Stimulated activated naive CD8-positive, alpha-beta T cell treated with anti-CD3 and anti-CD28 coated beads, Interleukin-15, Interleukin-2, amounts not matched to agents 100 U/mL and 50 U/mL, for 24 hours (primary cell): Measurements from ENCODE around the gene RPE.

Experiments
- ATAC-seq: fragments of 150-1000 bp; cut with Tn5 transposase; one replicate; pipeline ENCODE4 v1.10.0; 2021
- DNase-seq: peaks from one replicate; pipeline ENCODE4 v3.0.0; 2021

RPE gene

DNA sequence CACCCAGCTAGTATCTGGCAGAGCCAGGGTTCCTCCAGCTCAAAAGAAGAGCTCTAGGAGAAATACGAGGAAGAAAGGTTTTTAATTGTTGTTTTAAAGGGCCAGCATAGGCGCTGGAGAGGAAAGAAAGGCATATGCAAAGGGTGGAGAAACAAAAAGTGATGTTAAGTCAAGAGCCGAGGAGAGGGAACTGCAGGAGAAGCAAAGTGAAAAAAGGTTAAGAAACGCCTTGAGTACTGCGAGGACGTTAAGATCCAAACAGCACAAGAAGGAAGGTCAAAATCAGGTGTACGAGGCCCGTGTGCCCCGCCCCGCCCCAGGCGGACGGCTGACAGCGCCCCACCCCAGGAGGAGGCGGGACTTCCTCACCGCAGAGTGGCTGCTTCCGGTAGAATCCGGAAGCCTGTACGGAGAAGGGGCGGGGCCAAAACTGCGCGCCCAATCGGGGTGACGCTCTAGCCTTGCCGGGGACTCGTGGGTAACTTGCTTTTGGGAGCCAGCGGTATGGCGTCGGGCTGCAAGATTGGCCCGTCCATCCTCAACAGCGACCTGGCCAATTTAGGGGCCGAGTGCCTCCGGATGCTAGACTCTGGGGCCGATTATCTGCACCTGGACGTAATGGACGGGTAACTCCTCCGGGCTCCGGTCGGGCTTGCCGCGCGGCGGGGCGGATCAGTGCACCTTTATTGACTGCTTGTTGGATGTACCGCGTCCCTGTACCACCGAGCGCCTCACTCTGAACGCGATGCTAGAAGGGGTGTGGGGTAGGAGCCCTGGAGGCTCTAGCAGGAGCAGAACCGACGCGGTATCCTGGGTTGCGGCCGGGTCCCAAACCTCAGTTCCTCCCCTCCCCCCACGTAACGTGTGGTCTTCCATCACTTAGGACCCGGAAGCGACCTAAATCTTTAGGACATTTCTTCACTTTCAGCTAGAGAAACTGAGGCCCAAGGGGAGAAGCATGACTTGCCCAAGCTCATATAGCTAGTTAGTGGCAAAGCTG is at the start of gene RPE:
RPE (plus strand) TSS at position 481 of the 1,000 bp plus-strand sequence; CDS start at position 505, 24 bp downstream.
- ATAC-seq (peak; percentile 99), DNase-seq (peak; percentile 99)

DNA sequence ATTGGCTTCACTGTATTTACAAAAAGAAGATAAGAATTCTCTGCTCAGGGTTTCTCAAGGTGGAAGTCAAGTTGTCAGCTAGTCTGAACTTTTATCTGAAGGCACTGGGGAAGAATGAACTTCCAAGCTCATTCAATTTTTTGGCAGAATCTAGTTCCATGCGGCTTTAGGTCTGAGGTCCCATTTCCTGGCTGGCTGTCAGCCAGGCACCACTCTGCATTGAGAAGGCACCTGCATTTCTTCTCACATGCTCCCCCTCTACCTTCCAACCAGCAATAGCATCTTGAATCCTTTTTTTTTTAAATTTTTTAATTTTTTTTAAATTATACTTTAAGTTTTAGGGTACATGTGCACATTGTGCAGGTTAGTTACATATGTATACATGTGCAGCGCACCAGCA is 46.2 kb upstream of the RPE start:
- ATAC-seq, result no peak
- no peak for DNase-seq

DNA sequence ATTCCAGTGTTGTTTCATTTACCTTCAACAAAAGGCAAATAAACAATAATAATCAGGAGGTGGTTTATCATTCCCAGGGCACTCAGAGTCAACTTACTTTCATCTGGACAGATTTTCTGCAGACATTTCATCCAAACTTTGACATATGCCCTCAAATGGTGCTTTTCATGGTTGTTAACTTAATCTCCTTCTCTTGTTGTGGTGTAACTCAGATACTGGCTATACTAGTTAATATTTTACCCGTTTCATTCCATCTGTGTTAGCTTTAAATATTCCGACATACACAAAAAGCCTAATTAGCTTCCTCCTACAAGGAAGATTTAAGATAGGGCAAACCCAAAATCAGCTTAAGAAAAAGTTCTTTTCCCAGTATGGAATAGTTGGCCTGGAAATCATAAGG is 44.4 kb upstream of the RPE start:
- ATAC-seq, result no peak
- no peak for DNase-seq

DNA sequence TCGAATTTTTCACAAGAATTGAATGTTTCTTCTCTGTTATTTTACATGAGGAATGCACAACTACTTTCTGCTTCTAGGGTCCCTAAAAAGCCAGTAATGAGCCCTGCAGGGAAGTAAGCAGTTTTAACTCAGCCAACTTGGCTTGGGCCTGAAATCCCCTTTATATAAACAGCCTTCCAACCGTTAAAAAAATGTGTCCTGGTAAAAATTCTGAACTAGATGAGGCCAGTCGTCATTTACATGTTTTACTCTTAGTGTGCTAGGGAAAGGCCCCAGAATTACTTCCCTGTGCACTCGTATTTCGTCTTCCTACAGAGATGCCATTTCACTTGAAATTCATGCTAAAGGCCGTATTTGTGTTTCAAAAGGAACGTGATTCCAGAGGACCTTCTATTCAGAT is 42.4 kb upstream of the RPE start:
- no peak for DNase-seq
- no peak for ATAC-seq

DNA sequence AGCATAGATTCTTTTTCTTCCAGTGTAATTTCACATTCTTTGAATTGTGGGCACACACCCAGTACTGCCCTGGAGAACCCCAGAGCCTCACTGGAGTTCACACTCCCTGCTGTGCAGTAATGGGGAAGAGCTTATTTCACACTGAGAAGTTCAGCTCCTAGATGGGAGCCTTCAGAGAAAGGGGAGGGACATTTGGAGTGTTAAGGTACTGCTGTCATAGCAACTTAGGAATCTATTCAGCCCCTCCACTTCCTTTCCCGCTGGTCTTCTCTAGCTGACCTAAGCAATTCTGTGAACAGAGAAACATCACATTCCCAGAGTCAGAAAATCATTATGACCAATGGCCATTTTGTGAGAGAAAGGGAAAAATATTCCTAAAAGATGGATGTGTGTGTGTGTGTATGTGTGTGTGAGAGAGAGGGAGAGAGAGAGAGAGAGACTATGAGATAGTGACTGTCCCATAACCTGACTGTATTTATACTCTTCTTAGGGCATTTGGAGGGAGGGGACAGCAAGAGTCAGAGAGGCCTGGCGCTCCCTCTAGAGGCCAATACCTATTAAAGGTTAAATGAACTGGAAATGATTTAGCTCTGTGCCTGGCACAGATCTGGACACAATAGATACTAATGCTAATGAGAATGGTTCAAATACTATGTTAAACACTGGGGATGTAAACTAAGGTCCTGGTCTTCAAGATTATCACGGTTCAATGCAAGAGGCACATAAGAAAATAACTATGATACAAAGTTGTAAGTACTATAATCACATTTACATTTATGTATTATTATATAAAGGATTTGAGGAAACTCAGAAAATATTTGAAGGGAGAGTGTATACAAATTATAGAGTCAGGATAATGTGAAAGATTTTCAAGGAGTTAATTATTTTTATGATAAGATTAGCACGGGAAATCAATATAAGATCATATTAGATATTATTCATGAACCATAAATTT is 41.5 kb upstream of the RPE start:
- peak; percentile 69 for ATAC-seq
- DNase-seq, result peak; percentile 43

DNA sequence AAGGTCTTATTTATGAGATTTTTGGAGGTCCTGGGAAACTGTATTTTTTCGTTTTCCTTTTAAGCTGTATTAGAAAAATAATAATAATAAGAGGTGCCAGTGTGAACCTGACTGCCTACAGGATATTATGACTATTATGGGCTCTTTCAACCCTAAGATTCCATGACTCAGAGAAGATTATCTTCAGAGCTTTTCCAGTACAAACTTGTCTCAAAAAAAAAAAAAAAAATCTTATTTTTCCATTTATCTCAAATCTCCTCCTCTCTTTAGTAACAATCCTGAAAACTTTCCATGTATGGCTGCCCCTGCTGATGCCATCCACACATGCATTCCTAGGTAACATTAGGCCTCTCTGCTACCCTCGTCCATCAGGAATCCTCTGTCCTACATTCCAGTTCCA is 36.7 kb upstream of the RPE start:
- DNase-seq (no peak), ATAC-seq (no peak)

DNA sequence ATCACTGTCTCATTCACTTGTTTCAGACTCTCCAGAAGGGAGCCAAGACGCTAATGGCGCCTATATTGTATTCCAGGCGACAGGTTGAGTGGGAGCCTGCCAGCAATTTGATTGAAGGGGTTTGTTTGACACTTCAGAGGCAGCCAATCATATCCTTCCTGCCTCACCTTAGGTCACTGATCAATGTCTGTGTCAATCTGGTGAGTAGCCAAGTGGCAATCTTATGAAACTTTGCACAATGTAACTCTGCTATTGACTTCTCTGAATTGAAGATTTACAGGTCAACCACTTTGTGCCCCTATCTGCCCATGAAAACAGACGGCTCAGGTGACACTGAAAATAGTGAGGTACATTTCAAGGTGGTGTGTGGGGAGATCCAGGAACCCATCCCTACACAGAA is 32.7 kb upstream of the RPE start:
- ATAC-seq, result no peak
- no peak for DNase-seq

DNA sequence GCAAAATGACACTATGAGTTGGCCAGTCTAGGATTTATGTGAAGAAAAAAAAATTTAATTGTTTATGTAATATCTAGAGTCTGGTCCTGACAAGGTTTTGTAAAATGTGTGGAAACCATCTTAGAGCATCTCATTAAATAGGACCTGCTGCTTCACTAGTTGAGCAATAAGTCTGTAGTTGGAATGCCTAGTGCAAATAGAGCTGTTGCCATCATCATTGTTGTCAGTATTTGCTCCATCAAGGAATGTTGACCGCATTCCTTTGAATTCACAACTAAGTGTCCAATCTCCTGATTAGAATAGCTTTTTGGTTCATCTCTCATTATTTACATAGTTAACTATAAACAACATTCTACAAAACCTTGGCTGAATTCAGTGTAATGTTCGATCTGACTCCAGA is 32.2 kb upstream of the RPE start:
- no peak for ATAC-seq
- DNase-seq, result no peak

DNA sequence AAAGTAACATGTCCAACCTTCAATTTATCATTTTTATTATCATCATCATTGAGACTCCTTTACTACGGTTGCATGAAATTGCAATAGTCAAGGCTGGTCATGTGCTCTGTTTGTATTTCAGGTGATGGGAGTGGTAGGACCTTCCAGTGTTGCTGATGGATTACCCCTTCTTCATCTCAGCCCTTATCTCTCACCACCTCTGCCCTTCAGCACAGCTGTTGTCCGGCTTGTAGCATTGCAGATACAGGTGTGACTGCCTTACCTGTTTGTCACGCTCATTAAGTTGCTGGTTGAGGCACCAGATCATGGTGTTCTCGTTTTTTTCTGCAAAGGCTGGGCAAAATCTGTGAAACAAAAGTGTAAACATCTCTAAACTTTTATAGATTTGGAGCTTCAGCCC is 31.7 kb upstream of the RPE start:
- ATAC-seq, result no peak
- DNase-seq, result no peak

DNA sequence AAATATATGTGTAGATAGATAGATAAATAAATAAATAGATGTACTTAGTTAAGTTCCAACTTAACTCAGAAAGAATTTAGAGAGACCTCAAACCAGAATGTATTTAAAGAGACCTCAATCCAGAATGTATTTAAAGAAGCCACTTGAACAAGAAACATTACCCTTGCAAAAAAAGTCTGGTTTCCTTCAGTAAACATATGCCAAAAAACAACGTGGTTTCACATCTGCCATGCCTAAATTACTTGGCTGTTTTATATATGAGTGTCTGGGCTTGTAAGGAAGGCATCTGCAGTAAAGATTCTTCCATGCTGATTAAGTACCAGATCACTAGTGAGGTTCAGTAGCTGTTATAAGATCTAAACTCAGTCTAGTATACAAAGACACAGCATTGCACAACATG is 29.1 kb upstream of the RPE start:
- DNase-seq (no peak), ATAC-seq (no peak)

DNA sequence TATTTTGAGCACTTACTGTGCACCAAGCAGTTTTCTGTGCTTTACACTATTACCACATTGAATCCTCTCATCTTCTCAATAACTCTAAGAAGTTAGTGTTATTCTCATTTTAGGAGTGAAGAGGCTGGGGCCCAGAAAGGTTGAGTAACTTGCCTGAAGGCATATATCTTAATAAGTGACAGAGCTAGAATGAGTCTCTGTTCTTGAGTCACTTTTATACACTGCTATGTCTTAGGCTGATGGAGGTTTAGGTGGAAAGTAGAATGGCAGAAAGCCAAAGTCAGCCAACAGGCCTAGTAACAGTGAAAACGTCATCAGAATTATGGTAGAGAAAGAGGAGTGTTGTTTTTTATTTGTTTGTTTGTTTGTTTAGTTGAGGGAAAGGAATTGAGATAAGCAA is 27.9 kb upstream of the RPE start:
- DNase-seq (no peak), ATAC-seq (no peak)

DNA sequence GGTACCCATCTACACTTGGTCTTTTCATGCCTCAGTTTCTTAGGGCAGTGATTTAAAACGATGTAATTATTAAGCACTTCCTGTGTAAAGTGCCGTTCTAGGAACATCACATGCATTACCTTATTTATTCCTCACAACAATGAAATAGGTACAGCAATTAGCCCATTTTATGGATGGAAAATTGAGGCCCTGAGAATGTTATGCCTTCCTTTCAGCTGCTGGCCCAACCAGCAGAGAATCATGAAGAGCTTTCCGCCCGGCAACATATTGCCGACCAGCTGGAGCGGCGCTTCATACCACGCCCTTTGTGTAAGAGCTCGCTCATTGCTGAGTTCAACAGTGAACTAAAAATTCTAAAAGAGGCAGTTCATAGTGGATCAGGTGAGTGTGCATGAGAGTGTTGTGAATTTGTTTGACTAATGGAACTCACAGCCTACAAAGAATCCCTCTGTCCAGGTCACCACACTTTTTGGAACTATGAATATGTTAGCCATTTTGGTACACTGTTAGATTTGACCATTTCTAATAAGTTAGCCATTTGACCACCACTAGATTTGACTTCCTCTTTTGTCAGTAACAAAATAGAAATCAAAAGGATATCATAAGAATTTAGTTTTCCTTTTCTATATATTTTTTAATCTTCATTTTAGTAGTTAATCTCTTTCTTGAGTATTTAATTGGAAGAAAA is 25.6 kb upstream of the RPE start:
- no peak for ATAC-seq
- DNase-seq, result no peak

DNA sequence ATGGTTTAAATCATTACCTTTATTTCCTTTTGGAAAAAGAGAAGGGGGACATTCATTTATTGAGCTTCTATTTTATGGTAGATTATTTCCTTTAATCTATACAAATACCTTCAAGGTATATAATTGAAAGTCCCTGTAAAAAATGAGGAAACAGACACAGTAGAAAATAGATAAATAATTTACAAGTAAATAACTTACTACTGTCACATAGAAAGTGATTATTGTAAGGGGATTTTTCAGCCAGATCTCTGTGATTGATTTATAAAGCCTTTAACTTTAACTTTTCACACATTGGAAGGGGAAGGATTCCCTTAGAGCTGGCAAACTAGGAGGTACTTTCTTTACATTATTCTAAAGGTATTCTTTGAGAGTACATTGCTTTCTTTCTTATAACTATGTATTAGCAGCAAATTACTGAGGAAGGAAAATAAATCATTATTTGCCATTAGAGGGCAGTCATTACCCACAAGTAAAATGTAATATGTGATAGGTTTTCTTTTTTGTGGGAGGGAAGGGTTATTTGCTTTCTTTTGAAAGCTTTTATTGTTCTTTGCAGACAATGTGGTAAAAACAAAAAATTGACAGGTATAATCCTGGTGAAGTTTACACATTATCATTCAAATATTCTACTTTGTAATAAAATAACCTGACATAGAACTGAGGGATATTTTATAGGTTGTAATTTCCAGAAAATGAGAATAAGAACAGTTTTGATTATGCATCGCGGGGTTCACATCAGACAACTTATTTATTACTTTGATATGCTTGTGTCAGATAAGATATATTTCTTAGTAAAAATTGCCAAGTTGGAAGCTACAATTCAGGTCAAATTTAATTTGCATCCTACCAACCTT is 24.8 kb upstream of the RPE start:
- ATAC-seq (no peak), DNase-seq (no peak)

DNA sequence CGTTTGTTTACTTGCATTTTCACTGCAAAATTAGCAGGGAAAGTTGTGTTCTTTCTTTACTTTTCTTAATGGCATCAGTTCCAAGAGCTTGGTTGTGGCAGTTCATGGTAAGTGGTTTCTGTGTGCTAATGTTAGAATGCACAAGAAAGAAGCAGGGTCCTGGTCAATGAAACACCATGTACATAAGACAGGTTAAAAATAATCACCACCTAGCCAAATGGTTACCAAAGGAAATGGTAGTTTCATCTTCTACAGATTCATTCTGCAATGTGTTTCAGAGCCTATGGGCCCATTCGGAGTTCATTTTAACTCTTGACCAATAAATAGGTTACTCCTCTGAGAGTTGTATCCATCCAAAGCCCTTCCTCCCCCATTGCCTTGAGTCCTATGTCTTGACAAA is 18.1 kb upstream of the RPE start:
- ATAC-seq, result no peak
- no peak for DNase-seq

DNA sequence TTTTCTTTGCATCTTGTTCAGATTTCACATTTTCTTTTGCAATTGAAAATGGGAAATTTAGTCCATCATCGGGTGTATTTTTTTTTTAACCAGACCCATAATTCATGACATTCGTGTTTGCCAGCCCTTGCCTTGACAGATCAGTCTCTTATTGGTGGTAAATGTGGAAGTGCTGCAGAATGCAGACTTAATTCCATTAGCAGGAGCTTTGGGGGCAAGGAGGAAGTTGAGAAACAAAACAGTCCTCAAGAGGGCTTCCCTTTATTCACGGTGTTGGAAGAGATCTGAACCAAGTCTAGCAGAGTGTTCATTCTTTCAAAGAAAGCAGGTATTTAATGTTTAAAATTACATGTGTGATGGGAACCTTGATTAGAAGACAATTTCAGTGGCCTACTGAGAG is 16.6 kb upstream of the RPE start:
- no peak for ATAC-seq
- DNase-seq, result no peak

DNA sequence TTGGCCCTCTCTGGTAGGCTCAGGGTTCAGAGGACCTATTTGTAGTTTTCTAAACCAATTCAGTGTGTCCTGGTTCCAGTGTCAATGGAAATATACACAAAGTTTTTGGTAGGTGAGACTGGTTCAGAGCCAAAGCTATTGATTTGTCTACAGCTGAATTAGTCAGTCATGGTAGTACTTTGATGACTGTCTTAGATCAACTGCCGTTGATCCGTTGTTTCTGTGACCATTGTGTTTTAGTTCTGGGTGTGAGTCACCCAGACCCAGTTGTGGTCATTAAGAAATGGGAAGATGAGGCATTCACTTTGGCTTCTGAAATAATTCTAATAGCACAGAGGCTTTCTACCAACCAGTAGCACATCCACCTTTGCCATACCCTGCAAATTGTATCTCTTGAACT is 16.0 kb upstream of the RPE start:
- DNase-seq (no peak), ATAC-seq (no peak)

DNA sequence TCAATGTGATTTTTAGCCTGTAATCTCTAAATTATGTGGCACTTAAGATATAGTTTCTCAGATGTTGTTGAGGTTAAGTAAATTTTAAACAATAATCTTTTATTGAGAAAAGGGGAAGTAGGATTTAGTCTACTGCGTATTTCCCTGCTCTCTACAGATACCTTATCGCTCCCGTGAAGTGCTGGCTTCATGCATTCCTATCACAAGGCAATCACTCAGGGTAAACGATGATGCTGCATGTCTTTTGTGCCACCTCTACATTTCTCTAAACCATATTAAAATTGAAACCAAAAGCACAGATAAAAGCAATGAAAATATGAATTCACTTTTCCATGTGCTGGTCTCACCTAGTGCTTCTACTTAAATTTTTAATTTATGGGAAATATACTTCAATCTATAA is 14.4 kb upstream of the RPE start:
- ATAC-seq (peak; percentile 65), DNase-seq (no peak)

DNA sequence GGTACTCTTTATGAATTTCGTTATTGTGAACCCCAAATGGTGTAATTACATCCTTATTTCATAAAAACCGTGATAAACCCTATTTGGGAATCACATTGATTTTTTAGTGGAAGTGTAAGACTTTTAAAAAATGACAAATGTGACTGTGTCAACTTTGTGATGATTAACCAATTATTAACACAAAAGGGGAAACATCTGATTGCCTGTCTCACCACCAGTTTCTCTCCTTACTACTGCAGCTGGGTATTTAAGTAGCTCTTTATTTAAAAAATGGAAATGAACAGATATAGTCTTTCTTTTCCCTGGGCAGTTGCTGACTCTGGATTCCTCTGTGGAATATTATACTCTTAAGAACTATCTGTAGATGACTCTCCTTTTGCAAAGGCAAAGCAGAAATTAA is 11.6 kb upstream of the RPE start:
- ATAC-seq (no peak), DNase-seq (no peak)

DNA sequence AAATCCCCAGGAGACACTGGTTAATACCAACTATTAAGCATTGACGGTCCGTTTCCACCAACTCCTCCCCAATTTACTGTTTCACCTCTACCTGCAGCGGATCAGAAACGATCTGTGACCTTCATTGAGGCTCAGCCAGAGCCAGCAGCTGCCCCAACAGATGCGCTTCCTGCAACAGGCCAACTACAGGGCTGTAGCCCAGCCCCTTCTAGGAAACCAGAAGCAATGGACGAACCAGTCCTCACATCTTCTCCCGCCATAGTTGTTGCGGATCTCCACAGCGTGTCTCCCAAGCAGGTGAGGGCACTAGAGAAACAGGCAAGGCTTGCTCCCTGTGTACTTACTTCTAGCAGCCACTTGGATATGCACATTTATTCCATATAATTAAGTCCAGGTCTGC is 8.5 kb upstream of the RPE start:
- no peak for DNase-seq
- no peak for ATAC-seq

DNA sequence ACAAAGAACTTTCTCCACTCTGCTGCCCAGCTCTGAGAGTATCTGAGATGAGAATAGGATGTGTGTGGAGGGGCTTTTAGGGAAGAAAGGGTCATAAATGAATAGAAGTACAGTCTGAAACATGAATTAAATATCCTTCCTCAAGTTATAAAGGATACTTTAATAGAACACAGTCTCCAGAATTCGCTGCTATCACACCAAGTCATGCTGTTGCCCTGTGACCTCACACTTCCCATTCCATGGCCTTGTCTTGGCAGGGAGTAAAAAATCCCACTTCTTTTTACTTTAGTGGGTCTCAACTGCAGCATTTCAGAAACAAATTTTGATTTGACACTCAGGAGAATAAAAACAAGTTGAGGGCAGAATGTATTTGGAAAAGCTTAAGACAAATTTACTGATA is 3.8 kb upstream of the RPE start:
- no peak for ATAC-seq
- DNase-seq, result no peak
